Panc1 (cell line): ENCODE results near the gene TSC2. TPM values are rescaled to one million over a fixed set of nuclear protein-coding genes. Genes with fewer than 3 reads are reported as not detected.
"Not testable (repeated sequence)": the region's sequence is repeated elsewhere in the genome, so short reads cannot be mapped to it uniquely, and the experiment has no call there.

Experiments used
- ATAC-seq: fragments of 200-7000 bp; cut with Tn5 transposase; 2 replicates; pipeline ENCODE4 v1.9.1; 2020; ENCODE audit warnings: mild to moderate bottlenecking, moderate library complexity
- BruUV-seq: library from RNA; stranded (reverse); fragments of 400-500 nt; replicated peaks from 2 replicates; lab custom pipeline; 2021; lab: Mats Ljungman, UMichigan
- CTCF ChIA-PET: fragments of 300-600 bp; sonication (Branson Sonifier 250); formaldehyde crosslinking; loops from one replicate; lab custom pipeline; 2022; ENCODE audit warnings: antibody characterized with exemption; lab: Charles Lee
- POLR2A ChIA-PET: fragments of 300-600 bp; sonication (Branson Sonifier 250); formaldehyde crosslinking; loops from one replicate; lab custom pipeline; 2022; ENCODE audit warnings: antibody characterized with exemption; lab: Charles Lee
- DNase-seq: peaks from one replicate; pipeline ENCODE4 v3.0.0-alpha.2; 2010; ENCODE audit warnings: low read depth, low spot score
- H3K27ac ChIP-seq: 2 replicates; pipeline ENCODE4 v1.5.1; 2011; ENCODE audit warnings: mild to moderate bottlenecking, low read length, inconsistent platforms
- H3K27me3 ChIP-seq: fragments of 200-500 bp; sonication (Bioruptor generic); 2 replicates; pipeline ENCODE4 v1.6.0; 2014; ENCODE audit warnings: low read length, inconsistent platforms; ENCODE audit not compliant: control insufficient read depth, insufficient read depth
- H3K36me3 ChIP-seq: fragments of 200-500 bp; sonication (Bioruptor generic); 2 replicates; pipeline ENCODE4 v1.5.1; 2014; ENCODE audit warnings: inconsistent platforms, mild to moderate bottlenecking, low read length, moderate library complexity; ENCODE audit not compliant: control insufficient read depth, insufficient read depth
- H3K4me1 ChIP-seq: 2 replicates; pipeline ENCODE4 v1.5.1; 2011; ENCODE audit warnings: inconsistent platforms, mild to moderate bottlenecking, low read length, moderate library complexity; ENCODE audit not compliant: control insufficient read depth, insufficient read depth
- H3K4me3 ChIP-seq, 2 experiments: 2 replicates each; pipeline ENCODE4 v1.5.1; 2011 to 2012; ENCODE audit warnings: low read depth in 2 of 2, low read length in 2 of 2, mild to moderate bottlenecking in 2 of 2, inconsistent platforms in 1 of 2, moderate library complexity in 1 of 2
- H3K9me3 ChIP-seq: fragments of 200-500 bp; sonication (Bioruptor generic); 2 replicates; pipeline ENCODE4 v1.5.1; 2014; ENCODE audit warnings: low read depth, mild to moderate bottlenecking, inconsistent platforms, low read length, moderate library complexity; ENCODE audit not compliant: control insufficient read depth, insufficient read depth
- in situ Hi-C: cut with HindIII; loops from 2 replicates; pipeline ENCODE4 v1.10.0; 2016; ENCODE audit warnings: low sequenced_read_pairs, low pct_unique_long_range_greater_than_20kb
- intact Hi-C: fragments of 100-400 bp; cut with micrococcal nuclease; formaldehyde crosslinking; loops from one replicate; pipeline ENCODE4 v1.10.0; 2022; ENCODE audit not compliant: unreplicated experiment
- total RNA-seq: library from RNA; stranded (reverse); gene quantifications from one replicate; pipeline ENCODE4 v1.2.1, GENCODE V29; 2021; ENCODE audit not compliant: unreplicated experiment
- TF ChIP-seq, protein P1 (sequence below): fragments of 450-650 bp; IDR thresholded peaks from 2 replicates; pipeline ENCODE4 v1.5.1; 2017; ENCODE audit warnings: mild to moderate bottlenecking

Gene TSC2
- total RNA-seq, 1 experiment from 2014 or later = 115 TPM

DNA sequence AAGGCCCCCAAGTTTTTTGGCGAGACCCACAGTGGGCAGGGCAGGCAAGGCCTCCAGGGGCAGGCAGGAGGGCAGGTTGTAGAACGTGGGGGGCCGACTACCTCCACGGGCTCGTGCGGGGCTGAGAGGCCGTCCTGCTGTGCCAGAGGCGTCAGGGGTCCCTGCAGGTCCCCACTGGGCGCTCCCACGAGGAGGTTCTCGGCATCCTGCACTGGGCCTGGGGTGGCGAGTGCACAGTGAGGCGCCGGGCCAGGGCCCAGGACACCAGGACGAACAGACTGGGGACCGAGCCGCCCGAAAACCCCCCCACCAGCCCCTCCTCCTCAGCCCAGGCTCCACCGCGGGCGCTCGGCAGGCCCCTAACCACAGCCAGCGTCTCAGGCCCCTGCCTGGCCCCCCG is 68.6 kb downstream of the TSC2 start:
- H3K9me3 ChIP-seq, DNase-seq, intact Hi-C loops, POLR2A ChIA-PET, H3K36me3 ChIP-seq, ATAC-seq, H3K27ac ChIP-seq, H3K4me1 ChIP-seq, BruUV-seq, H3K4me3 ChIP-seq, H3K27me3 ChIP-seq, CTCF ChIA-PET, in situ Hi-C loops: not testable (repeated sequence)

GRCh38 chr16:2117341-2117740 is 69.6 kb downstream of the TSC2 start:
- CTCF ChIA-PET, H3K27ac ChIP-seq, H3K36me3 ChIP-seq, H3K4me1 ChIP-seq, intact Hi-C loops, in situ Hi-C loops, DNase-seq, ATAC-seq, H3K9me3 ChIP-seq, H3K27me3 ChIP-seq, POLR2A ChIA-PET, H3K4me3 ChIP-seq, BruUV-seq: not testable (repeated sequence)

DNA sequence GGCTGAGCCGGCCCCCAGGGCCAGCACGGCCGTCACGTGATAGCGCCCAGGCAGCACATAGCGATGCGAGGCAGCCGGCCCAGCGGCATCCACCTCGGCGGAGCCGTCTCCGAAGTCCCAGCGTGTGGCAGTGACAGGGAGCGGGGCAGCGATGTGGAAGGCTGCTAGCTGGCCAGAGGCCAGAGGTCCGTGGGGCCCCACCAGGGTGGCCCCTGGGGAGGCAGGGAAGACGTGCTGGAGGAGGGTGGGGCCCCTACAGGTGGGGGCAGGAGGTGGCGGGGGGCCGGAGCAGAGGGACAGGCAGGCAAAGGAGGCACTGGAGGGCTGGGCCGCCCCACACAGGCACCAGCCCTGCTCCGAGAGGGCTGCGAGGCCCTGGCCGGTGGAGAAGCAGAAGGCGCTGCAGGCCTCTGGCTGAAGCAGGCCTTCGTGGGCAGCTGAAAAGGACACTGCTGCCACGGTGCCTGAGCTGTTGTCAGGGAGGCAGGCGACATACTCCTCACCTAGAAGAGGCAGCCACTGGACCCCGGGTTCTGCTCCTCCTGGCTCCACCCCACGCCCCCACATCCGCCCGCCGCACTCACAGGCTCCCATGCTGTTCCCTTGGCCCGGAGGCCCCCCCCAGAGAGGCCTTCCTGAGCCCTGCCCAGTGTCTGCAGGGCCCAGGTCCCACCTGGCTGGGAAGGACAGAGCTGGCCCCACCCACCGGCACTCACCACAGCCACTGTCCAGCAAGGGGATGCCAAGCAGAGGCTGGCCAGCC is 70.4 kb downstream of the TSC2 start:
- H3K27ac ChIP-seq, CTCF ChIA-PET, H3K9me3 ChIP-seq, DNase-seq, ATAC-seq, POLR2A ChIA-PET, intact Hi-C loops, H3K36me3 ChIP-seq, BruUV-seq, H3K27me3 ChIP-seq, in situ Hi-C loops, H3K4me3 ChIP-seq: not testable (repeated sequence)
- H3K4me1 ChIP-seq = peaks cover 15% of the 10 kb centered on the region

GRCh38 chr16:2121325-2121724 is 73.5 kb downstream of the TSC2 start:
- H3K4me1 ChIP-seq = peaks cover 37% of the 10 kb centered on the region
- H3K9me3 ChIP-seq, H3K36me3 ChIP-seq, H3K27me3 ChIP-seq, in situ Hi-C loops, H3K27ac ChIP-seq, intact Hi-C loops, BruUV-seq: not testable (repeated sequence)
- DNase-seq (peak; percentile 56), ATAC-seq (peak; percentile 43)
- H3K4me3 ChIP-seq = peak overlapping the region; percentile 17 to 50; a peak in 2 of 4 replicates
- TF ChIP-seq, protein P1, sequence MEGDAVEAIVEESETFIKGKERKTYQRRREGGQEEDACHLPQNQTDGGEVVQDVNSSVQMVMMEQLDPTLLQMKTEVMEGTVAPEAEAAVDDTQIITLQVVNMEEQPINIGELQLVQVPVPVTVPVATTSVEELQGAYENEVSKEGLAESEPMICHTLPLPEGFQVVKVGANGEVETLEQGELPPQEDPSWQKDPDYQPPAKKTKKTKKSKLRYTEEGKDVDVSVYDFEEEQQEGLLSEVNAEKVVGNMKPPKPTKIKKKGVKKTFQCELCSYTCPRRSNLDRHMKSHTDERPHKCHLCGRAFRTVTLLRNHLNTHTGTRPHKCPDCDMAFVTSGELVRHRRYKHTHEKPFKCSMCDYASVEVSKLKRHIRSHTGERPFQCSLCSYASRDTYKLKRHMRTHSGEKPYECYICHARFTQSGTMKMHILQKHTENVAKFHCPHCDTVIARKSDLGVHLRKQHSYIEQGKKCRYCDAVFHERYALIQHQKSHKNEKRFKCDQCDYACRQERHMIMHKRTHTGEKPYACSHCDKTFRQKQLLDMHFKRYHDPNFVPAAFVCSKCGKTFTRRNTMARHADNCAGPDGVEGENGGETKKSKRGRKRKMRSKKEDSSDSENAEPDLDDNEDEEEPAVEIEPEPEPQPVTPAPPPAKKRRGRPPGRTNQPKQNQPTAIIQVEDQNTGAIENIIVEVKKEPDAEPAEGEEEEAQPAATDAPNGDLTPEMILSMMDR = peak; percentile 61
- CTCF ChIA-PET = interaction anchor here (0.5 to 1.7 kb wide), 4 partner anchors 19 to 117 kb away, joined by 3 to 14 read pairs (median 3); no protein-coding TSS in a partner anchor
- POLR2A ChIA-PET = interaction anchor here (0.6 to 0.7 kb wide), 3 partner anchors 14 to 76 kb away, joined by 3 to 7 read pairs (median 5); partner anchors contain the start of gene PKD1
